ENCODE data around the gene SPATA31E1. TPM values are rescaled to one million over a fixed set of nuclear protein-coding genes. Genes with fewer than 3 reads are reported as not detected.

The SPATA31E1 gene
- total RNA-seq, 1 experiment from 2014 or later: 0.04 TPM

DNA sequence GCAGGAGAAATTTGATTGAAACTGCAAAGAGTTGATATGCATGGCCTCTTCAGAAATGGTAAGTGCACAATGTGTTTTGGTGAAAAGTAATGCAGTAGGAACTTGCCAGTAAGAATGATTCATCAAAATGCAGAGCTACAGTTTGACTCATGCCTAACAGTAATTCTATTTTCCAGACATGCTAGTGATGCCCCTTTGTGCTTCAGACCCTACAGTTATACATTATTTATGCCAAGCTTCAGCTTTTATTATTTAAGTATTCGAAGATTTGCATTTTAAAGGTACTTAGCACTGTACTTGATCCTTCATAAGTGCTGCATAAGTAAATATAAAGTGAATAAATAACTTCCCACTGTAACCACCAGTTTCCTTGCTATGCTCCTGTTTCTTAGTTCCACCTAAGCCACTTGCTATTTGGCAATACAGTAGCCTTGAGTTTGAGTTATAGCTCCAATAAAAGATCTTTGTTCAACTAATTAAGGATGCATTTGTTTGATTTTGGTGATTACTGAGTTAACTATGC is 3.6 kb upstream of the SPATA31E1 start:
- no peak overlapping the region; the same call in 1 of the 2 replicates for H2AFZ ChIP-seq (ENCODE audit: low read length)
- DNase-seq (peak; percentile 57), ATAC-seq (no peak)
- no peaks in the 10 kb centered on the region for H3F3A ChIP-seq (ENCODE audit: low read length, unreplicated experiment)
- TF ChIP-seq EZH2phosphoT487 (IDR thresholded peaks at IDR 0.05; ENCODE audit: borderline replicate concordance, low read length) (no peak), EZH2 (IDR thresholded peaks at IDR 0.05; ENCODE audit: low read length, unreplicated experiment) (no peak)
- TF ChIP-seq, protein P1, sequence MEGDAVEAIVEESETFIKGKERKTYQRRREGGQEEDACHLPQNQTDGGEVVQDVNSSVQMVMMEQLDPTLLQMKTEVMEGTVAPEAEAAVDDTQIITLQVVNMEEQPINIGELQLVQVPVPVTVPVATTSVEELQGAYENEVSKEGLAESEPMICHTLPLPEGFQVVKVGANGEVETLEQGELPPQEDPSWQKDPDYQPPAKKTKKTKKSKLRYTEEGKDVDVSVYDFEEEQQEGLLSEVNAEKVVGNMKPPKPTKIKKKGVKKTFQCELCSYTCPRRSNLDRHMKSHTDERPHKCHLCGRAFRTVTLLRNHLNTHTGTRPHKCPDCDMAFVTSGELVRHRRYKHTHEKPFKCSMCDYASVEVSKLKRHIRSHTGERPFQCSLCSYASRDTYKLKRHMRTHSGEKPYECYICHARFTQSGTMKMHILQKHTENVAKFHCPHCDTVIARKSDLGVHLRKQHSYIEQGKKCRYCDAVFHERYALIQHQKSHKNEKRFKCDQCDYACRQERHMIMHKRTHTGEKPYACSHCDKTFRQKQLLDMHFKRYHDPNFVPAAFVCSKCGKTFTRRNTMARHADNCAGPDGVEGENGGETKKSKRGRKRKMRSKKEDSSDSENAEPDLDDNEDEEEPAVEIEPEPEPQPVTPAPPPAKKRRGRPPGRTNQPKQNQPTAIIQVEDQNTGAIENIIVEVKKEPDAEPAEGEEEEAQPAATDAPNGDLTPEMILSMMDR (conservative IDR thresholded peaks at IDR 0.05; ENCODE audit: low read depth, low read length): no peak
- peaks cover 9% of the 10 kb centered on the region; the same call in 1 of the 2 replicates for H3K4me1 ChIP-seq (ENCODE audit: insufficient read depth, low read length)
- no peaks in the 10 kb centered on the region for H4K20me1 ChIP-seq (ENCODE audit: low read length)
- no peak overlapping the region for H3K27ac ChIP-seq (ENCODE audit: low read length)
- intact Hi-C loops (cut with micrococcal nuclease): no loop called here
- H3K9me3 ChIP-seq (ENCODE audit: low read length): no peaks in the 10 kb centered on the region
- ChIA-PET CTCF (no interaction called here), POLR2A (ENCODE audit: unreplicated experiment) (no interaction called here)
- H3K9ac ChIP-seq (ENCODE audit: low read length): no peak overlapping the region
- no peaks in the 10 kb centered on the region for H3K36me3 ChIP-seq (ENCODE audit: low read depth, low read length)
- no peak overlapping the region for H3K4me3 ChIP-seq (ENCODE audit: low read length)
- no peaks in the 10 kb centered on the region for H3K79me2 ChIP-seq (ENCODE audit: low read length)
- H3K4me2 ChIP-seq (ENCODE audit: low read length): peak overlapping the region; percentile 39; the same call in 1 of the 2 replicates
- no peaks in the 10 kb centered on the region for H3K9me2 ChIP-seq (replicated peaks; ENCODE audit: low read length)
- no peaks in the 10 kb centered on the region for H3K27me3 ChIP-seq (ENCODE audit: low read length)
- BruUV-seq (replicated peaks): no TSS peak

DNA sequence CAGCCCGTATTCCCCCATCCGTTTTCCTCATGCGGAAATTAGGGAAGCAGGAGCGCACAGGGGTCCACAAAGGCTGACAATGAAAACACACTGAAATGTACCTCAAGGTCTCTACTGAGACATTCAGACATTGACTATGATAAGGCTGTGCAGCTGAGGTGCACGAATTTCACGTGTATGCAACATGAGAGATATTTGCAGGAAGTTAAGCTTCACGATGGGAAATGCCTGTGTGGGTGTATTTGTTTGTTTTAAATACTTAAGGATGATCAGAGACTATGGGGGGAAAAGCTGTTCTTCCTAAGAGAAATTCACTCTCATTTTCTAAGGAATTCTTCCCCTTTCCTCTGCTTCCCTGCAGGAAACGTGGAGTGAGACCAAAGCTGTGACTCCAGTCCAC is 2.6 kb upstream of the SPATA31E1 start:
- Histone ChIP-seq H2AFZ (ENCODE audit: low read length) (no peak overlapping the region), H3K4me1 (ENCODE audit: insufficient read depth, low read length) (peaks cover 9% of the 10 kb centered on the region; the same call in 1 of the 2 replicates), H4K20me1 (ENCODE audit: low read length) (no peaks in the 10 kb centered on the region), H3K79me2 (ENCODE audit: low read length) (no peaks in the 10 kb centered on the region), H3F3A (ENCODE audit: low read length, unreplicated experiment) (no peaks in the 10 kb centered on the region), H3K4me3 (ENCODE audit: low read length) (no peak overlapping the region), H3K4me2 (ENCODE audit: low read length) (no peak overlapping the region), H3K9ac (ENCODE audit: low read length) (no peak overlapping the region), H3K36me3 (ENCODE audit: low read depth, low read length) (no peaks in the 10 kb centered on the region), H3K9me2 (replicated peaks; ENCODE audit: low read length) (no peaks in the 10 kb centered on the region), H3K27me3 (ENCODE audit: low read length) (no peaks in the 10 kb centered on the region), H3K9me3 (ENCODE audit: low read length) (no peaks in the 10 kb centered on the region), H3K27ac (ENCODE audit: low read length) (no peak overlapping the region)
- DNase-seq (no peak), ATAC-seq (no peak)
- POLR2A ChIA-PET (ENCODE audit: unreplicated experiment): no interaction called here
- TF ChIP-seq, protein P1 (conservative IDR thresholded peaks at IDR 0.05; ENCODE audit: low read depth, low read length): no peak
- TF ChIP-seq EZH2phosphoT487 (IDR thresholded peaks at IDR 0.05; ENCODE audit: borderline replicate concordance, low read length) (no peak), EZH2 (IDR thresholded peaks at IDR 0.05; ENCODE audit: low read length, unreplicated experiment) (no peak)
- intact Hi-C loops (cut with micrococcal nuclease): no loop called here
- no TSS peak for BruUV-seq (replicated peaks)
- CTCF ChIA-PET: no interaction called here

DNA sequence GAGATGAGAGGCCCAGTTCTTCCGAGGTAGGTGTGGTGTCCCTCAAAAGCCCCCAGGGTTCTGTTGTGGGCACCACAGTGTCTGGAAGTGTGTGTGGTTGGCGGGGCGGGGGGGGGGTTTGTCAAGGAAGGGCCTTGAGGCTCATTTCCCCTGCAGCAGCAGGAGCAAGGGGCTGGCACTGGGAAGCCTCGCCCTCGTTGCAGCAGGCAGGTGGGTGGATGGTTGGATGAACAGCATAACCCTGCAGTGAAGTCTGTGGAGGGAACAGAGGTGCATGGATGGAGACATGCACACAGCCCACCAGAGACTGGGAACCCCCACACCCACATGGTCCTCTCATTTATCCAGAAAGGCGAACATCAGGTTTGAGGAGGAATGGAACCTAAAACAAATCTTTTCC is 2.0 kb upstream of the SPATA31E1 start:
- no peaks in the 10 kb centered on the region for H4K20me1 ChIP-seq (ENCODE audit: low read length)
- ChIA-PET POLR2A (ENCODE audit: unreplicated experiment) (no interaction called here), CTCF (no interaction called here)
- no peak overlapping the region for H3K4me2 ChIP-seq (ENCODE audit: low read length)
- BruUV-seq (replicated peaks): no TSS peak
- H3K27ac ChIP-seq (ENCODE audit: low read length): no peak overlapping the region
- ATAC-seq (no peak), DNase-seq (no peak)
- no peaks in the 10 kb centered on the region for H3K36me3 ChIP-seq (ENCODE audit: low read depth, low read length)
- H3K9me2 ChIP-seq (replicated peaks; ENCODE audit: low read length): no peaks in the 10 kb centered on the region
- H3K9ac ChIP-seq (ENCODE audit: low read length): no peak overlapping the region
- H3K9me3 ChIP-seq (ENCODE audit: low read length): no peaks in the 10 kb centered on the region
- TF ChIP-seq EZH2phosphoT487 (IDR thresholded peaks at IDR 0.05; ENCODE audit: borderline replicate concordance, low read length) (no peak), EZH2 (IDR thresholded peaks at IDR 0.05; ENCODE audit: low read length, unreplicated experiment) (no peak)
- intact Hi-C loops (cut with micrococcal nuclease): no loop called here
- no peak overlapping the region for H2AFZ ChIP-seq (ENCODE audit: low read length)
- no peaks in the 10 kb centered on the region for H3F3A ChIP-seq (ENCODE audit: low read length, unreplicated experiment)
- no peaks in the 10 kb centered on the region for H3K27me3 ChIP-seq (ENCODE audit: low read length)
- H3K4me1 ChIP-seq (ENCODE audit: insufficient read depth, low read length): peaks cover 9% of the 10 kb centered on the region; the same call in 1 of the 2 replicates
- H3K4me3 ChIP-seq (ENCODE audit: low read length): no peak overlapping the region
- H3K79me2 ChIP-seq (ENCODE audit: low read length): no peaks in the 10 kb centered on the region

Measured in PC-3 (cell line).